Vagina (tissue), 2 donors: ENCODE results near the gene SPR.

Experiments
- POLR2A ChIP-seq, 2 donors: fragments of 450-650 bp; IDR thresholded peaks; one replicate each; pipeline ENCODE4 v1.6.1; 2017; ENCODE audit warnings: antibody characterized with exemption in 2 of 2, mild to moderate bottlenecking in 2 of 2, moderate library complexity in 2 of 2
- TF ChIP-seq, protein P1 (sequence below), 3 experiments: fragments of 450-650 bp in 2 of 3; fragments of 200-600 bp in 1 of 3; sonication (generic) in 1 of 3; IDR thresholded peaks; one replicate each; pipeline ENCODE4 v1.5.1; 2017 to 2019; ENCODE audit warnings: antibody characterized with exemption in 3 of 3, mild to moderate bottlenecking in 2 of 3, moderate library complexity in 2 of 3

DNA sequence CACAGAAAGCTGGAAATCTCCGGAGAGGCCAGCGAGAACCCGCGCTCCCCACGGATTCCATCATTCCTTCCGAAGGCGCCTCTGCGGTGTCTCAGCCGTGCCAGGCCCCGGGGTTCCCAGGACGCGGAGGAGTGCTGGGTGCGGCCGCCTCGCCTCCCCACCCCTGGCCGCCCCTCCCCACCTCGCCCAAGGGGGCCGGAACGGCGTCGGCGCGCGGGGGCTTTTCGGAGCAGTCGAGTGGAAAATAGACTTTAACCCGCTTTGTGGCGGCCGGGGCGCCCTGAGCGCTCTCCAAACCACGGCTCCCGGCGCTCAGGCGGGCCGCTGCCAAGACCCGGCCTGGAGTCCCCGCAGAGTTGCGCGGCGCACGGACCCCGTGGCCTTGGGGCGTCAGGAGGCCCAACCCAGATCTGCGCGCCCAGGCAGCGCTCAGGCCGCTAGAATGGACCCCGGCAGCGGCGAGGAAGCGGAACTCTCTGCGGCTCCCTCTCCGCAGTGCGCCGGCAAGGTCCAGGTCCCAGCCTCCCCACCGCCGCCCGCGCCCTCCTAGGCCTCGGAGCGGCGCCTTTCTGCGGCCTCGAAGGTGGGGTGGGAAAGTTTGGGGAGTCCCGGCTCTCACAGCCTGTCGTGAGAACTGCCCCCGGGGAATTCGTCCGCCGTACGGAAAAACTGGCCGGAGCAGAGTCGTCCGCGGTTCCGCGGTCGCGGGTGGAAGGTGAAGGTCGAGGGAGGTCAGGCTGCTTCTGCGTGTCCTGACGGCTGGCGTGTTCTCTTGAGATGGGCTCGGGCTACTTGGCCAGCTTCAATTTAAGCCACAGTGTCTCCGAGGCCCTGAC is 28.9 kb downstream of the SPR start:
- TF ChIP-seq, protein P1, sequence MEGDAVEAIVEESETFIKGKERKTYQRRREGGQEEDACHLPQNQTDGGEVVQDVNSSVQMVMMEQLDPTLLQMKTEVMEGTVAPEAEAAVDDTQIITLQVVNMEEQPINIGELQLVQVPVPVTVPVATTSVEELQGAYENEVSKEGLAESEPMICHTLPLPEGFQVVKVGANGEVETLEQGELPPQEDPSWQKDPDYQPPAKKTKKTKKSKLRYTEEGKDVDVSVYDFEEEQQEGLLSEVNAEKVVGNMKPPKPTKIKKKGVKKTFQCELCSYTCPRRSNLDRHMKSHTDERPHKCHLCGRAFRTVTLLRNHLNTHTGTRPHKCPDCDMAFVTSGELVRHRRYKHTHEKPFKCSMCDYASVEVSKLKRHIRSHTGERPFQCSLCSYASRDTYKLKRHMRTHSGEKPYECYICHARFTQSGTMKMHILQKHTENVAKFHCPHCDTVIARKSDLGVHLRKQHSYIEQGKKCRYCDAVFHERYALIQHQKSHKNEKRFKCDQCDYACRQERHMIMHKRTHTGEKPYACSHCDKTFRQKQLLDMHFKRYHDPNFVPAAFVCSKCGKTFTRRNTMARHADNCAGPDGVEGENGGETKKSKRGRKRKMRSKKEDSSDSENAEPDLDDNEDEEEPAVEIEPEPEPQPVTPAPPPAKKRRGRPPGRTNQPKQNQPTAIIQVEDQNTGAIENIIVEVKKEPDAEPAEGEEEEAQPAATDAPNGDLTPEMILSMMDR (IDR thresholded peaks at IDR 0.05), result no peak
- TF ChIP-seq POLR2A (IDR thresholded peaks at IDR 0.05), result no peak
